ENCODE data around the gene ASCC2.
"Not testable (repeated sequence)": the region's sequence is repeated elsewhere in the genome, so short reads cannot be mapped to it uniquely, and the experiment has no call there.

ASCC2 gene

GRCh38 chr22:29757096-29757495 lies 81.0 kb downstream of the ASCC2 start:
- no peaks in the 10 kb centered on the region for H3K9me3 Mint-ChIP-seq
- H3K4me3 Mint-ChIP-seq: no peak overlapping the region
- H3K27ac Mint-ChIP-seq: no peak overlapping the region
- peaks cover 13 to 22% of the 10 kb centered on the region in 2 donors for H3K4me1 Mint-ChIP-seq
- H3K27me3 Mint-ChIP-seq: no peaks in the 10 kb centered on the region
- H3K36me3 Mint-ChIP-seq: peaks cover 2 to 3% of the 10 kb centered on the region in 2 donors
- DNase-seq (no peak), ATAC-seq (replicated peaks) (no peak)

- H3K4me1 Mint-ChIP-seq: peaks cover 13 to 24% of the 10 kb centered on the region in 2 donors
- no peak for DNase-seq
- no peak overlapping the region for H3K27ac Mint-ChIP-seq
- H3K9me3 Mint-ChIP-seq: no peaks in the 10 kb centered on the region
- no peak overlapping the region for H3K4me3 Mint-ChIP-seq
- ATAC-seq (replicated peaks): no peak
- peaks cover 2 to 3% of the 10 kb centered on the region in 2 donors for H3K36me3 Mint-ChIP-seq
- H3K27me3 Mint-ChIP-seq: no peaks in the 10 kb centered on the region
These were observed 81.7 kb downstream of the ASCC2 start for GRCh38 chr22:29756341-29756740.

- H3K27me3 Mint-ChIP-seq: no peaks in the 10 kb centered on the region
- no peak for ATAC-seq (replicated peaks)
- H3K4me1 Mint-ChIP-seq: peaks cover 13 to 24% of the 10 kb centered on the region in 2 donors
- DNase-seq: no peak
- H3K9me3 Mint-ChIP-seq: no peaks in the 10 kb centered on the region
- no peak overlapping the region for H3K4me3 Mint-ChIP-seq
- H3K36me3 Mint-ChIP-seq: peaks cover 2 to 3% of the 10 kb centered on the region in 2 donors
- H3K27ac Mint-ChIP-seq: no peak overlapping the region
These were observed 82.2 kb downstream of the ASCC2 start for GRCh38 chr22:29755889-29756288.

GRCh38 chr22:29754658-29755395 lies 83.2 kb downstream of the ASCC2 start:
- not testable (repeated sequence) for ATAC-seq (replicated peaks); H3K27me3 Mint-ChIP-seq
- H3K4me3 Mint-ChIP-seq: peak overlapping the region in 1 of 2 donors; percentile 29

GRCh38 chr22:29753808-29754657 lies 84.0 kb downstream of the ASCC2 start:
- no peak for DNase-seq
- no peaks in the 10 kb centered on the region for H3K9me3 Mint-ChIP-seq
- no peak for ATAC-seq (replicated peaks)
- H3K4me3 Mint-ChIP-seq: no peak overlapping the region
- peaks cover 12 to 14% of the 10 kb centered on the region in 2 donors for H3K36me3 Mint-ChIP-seq
- H3K27me3 Mint-ChIP-seq: no peaks in the 10 kb centered on the region
- peaks cover 11 to 20% of the 10 kb centered on the region in 2 donors for H3K4me1 Mint-ChIP-seq
- no peak overlapping the region for H3K27ac Mint-ChIP-seq

More at GRCh38 chr22:29754658-29755395, 83.2 kb downstream of the ASCC2 start:
- H3K9me3 Mint-ChIP-seq, DNase-seq: not testable (repeated sequence)
- peaks cover 10 to 12% of the 10 kb centered on the region in 2 donors for H3K36me3 Mint-ChIP-seq
- H3K4me1 Mint-ChIP-seq: peaks cover 13 to 24% of the 10 kb centered on the region in 2 donors
- peak overlapping the region; percentile 59 for H3K27ac Mint-ChIP-seq

GRCh38 chr22:29751669-29752068 lies 86.4 kb downstream of the ASCC2 start:
- no peak for DNase-seq
- Mint-ChIP-seq H3K27me3 (no peaks in the 10 kb centered on the region), H3K27ac (no peak overlapping the region), H3K9me3 (no peaks in the 10 kb centered on the region), H3K4me1 (peaks cover 9 to 18% of the 10 kb centered on the region in 2 donors), H3K4me3 (no peak overlapping the region), H3K36me3 (peaks cover 24 to 26% of the 10 kb centered on the region in 2 donors)
- no peak for ATAC-seq (replicated peaks)

- DNase-seq (no peak), ATAC-seq (replicated peaks) (no peak)
- H3K27me3 Mint-ChIP-seq: no peaks in the 10 kb centered on the region
- no peak overlapping the region for H3K27ac Mint-ChIP-seq
- peaks cover 8 to 16% of the 10 kb centered on the region in 2 donors for H3K4me1 Mint-ChIP-seq
- no peak overlapping the region for H3K4me3 Mint-ChIP-seq
- no peaks in the 10 kb centered on the region for H3K9me3 Mint-ChIP-seq
- peaks cover 25 to 29% of the 10 kb centered on the region in 2 donors for H3K36me3 Mint-ChIP-seq
These were observed 87.2 kb downstream of the ASCC2 start for GRCh38 chr22:29750559-29751538.

- peaks cover under 1 to 8% of the 10 kb centered on the region in 2 donors for H3K4me1 Mint-ChIP-seq
- ATAC-seq (replicated peaks) (no peak), DNase-seq (no peak)
- H3K27me3 Mint-ChIP-seq: no peaks in the 10 kb centered on the region
- H3K9me3 Mint-ChIP-seq: no peaks in the 10 kb centered on the region
- H3K36me3 Mint-ChIP-seq: peaks cover 29 to 37% of the 10 kb centered on the region in 2 donors
- H3K27ac Mint-ChIP-seq: no peak overlapping the region
- H3K4me3 Mint-ChIP-seq: no peak overlapping the region
These were observed 88.0 kb downstream of the ASCC2 start for GRCh38 chr22:29750029-29750428.

GRCh38 chr22:29748248-29748893 lies 89.7 kb downstream of the ASCC2 start:
- DNase-seq: no peak
- no peaks in the 10 kb centered on the region for H3K27me3 Mint-ChIP-seq
- H3K27ac Mint-ChIP-seq: no peak overlapping the region
- no peak overlapping the region for H3K4me3 Mint-ChIP-seq
- ATAC-seq (replicated peaks): no peak
- peaks cover 0 to 5% of the 10 kb centered on the region in 2 donors for H3K4me1 Mint-ChIP-seq
- no peaks in the 10 kb centered on the region for H3K9me3 Mint-ChIP-seq
- peaks cover 31 to 41% of the 10 kb centered on the region in 2 donors for H3K36me3 Mint-ChIP-seq

- H3K36me3 Mint-ChIP-seq: peaks cover 31 to 41% of the 10 kb centered on the region in 2 donors
- no peak overlapping the region for H3K4me3 Mint-ChIP-seq
- H3K4me1 Mint-ChIP-seq: peaks cover 0 to 5% of the 10 kb centered on the region in 2 donors
- H3K9me3 Mint-ChIP-seq: no peaks in the 10 kb centered on the region
- no peak overlapping the region for H3K27ac Mint-ChIP-seq
- no peaks in the 10 kb centered on the region for H3K27me3 Mint-ChIP-seq
- DNase-seq: no peak
- ATAC-seq (replicated peaks): no peak
These were observed 90.2 kb downstream of the ASCC2 start for GRCh38 chr22:29747832-29748231.

GRCh38 chr22:29744902-29745301 lies 93.2 kb downstream of the ASCC2 start:
- Mint-ChIP-seq H3K36me3 (peaks cover 30 to 56% of the 10 kb centered on the region in 2 donors), H3K9me3 (no peaks in the 10 kb centered on the region), H3K27me3 (no peaks in the 10 kb centered on the region), H3K4me1 (no peaks in the 10 kb centered on the region), H3K4me3 (no peak overlapping the region), H3K27ac (no peak overlapping the region)
- no peak for ATAC-seq (replicated peaks)
- no peak for DNase-seq

- ATAC-seq (replicated peaks): no peak
- peak overlapping the region; percentile 14 for H3K27ac Mint-ChIP-seq
- H3K36me3 Mint-ChIP-seq: peaks cover 29 to 62% of the 10 kb centered on the region in 2 donors
- no peak for DNase-seq
- H3K9me3 Mint-ChIP-seq: no peaks in the 10 kb centered on the region
- H3K4me1 Mint-ChIP-seq: no peaks in the 10 kb centered on the region
- H3K4me3 Mint-ChIP-seq: no peak overlapping the region
- H3K27me3 Mint-ChIP-seq: no peaks in the 10 kb centered on the region
These were observed 95.7 kb downstream of the ASCC2 start for GRCh38 chr22:29742326-29742725.

- ATAC-seq (replicated peaks): no peak
- no peak overlapping the region for H3K27ac Mint-ChIP-seq
These were observed 96.1 kb downstream of the ASCC2 start for GRCh38 chr22:29741926-29742325.

More at GRCh38 chr22:29741926-29742325, 96.1 kb downstream of the ASCC2 start:
- Mint-ChIP-seq H3K27me3 (no peaks in the 10 kb centered on the region), H3K36me3 (peaks cover 28 to 63% of the 10 kb centered on the region in 2 donors), H3K9me3 (no peaks in the 10 kb centered on the region), H3K4me1 (no peaks in the 10 kb centered on the region), H3K4me3 (no peak overlapping the region)
- DNase-seq: no peak

Measured in stimulated activated naive B cell treated with anti-CD40 and anti-IgM and Interleukin-4, amounts not matched to agents 10 μg/mL and 1 μg/mL and 100 μg/mL, for 72 hours (primary cell).